Glutamatergic neuron (in vitro differentiated cells): Measurements from ENCODE around the gene CHD3. TPM values are rescaled to one million over a fixed set of nuclear protein-coding genes. Genes with fewer than 3 reads are reported as not detected.

ENCODE experiments used
- DNase-seq: peaks from one replicate; pipeline ENCODE4 v3.0.0; 2022
- H3K27ac Mint-ChIP-seq: one replicate; pipeline ENCODE4 v1.8.0; 2020; ENCODE audit warnings: mild to moderate bottlenecking, mixed read lengths, inconsistent platforms; ENCODE audit not compliant: unreplicated experiment
- H3K27me3 Mint-ChIP-seq: one replicate; pipeline ENCODE4 v1.8.0; 2020; ENCODE audit warnings: mild to moderate bottlenecking, moderate library complexity, mixed read lengths, inconsistent platforms; ENCODE audit not compliant: unreplicated experiment
- H3K36me3 Mint-ChIP-seq: one replicate; pipeline ENCODE4 v1.8.0; 2020; ENCODE audit warnings: mild to moderate bottlenecking, mixed read lengths, inconsistent platforms; ENCODE audit not compliant: unreplicated experiment
- H3K4me1 Mint-ChIP-seq: one replicate; pipeline ENCODE4 v1.8.0; 2020; ENCODE audit warnings: mild to moderate bottlenecking, low read depth, mixed read lengths, inconsistent platforms; ENCODE audit not compliant: unreplicated experiment
- H3K4me3 Mint-ChIP-seq: one replicate; pipeline ENCODE4 v1.8.0; 2020; ENCODE audit warnings: mild to moderate bottlenecking, mixed read lengths, inconsistent platforms; ENCODE audit not compliant: unreplicated experiment
- H3K9me3 Mint-ChIP-seq: one replicate; pipeline ENCODE4 v1.8.0; 2020; ENCODE audit warnings: mild to moderate bottlenecking, moderate library complexity, mixed read lengths, inconsistent platforms; ENCODE audit not compliant: unreplicated experiment
- total RNA-seq: library from RNA; stranded (reverse); fragmentation: NEBNext Ultra II Directional; extraction: Animal tissue kit (Norgen Biotek cat#: 25700); gene quantifications from one replicate; pipeline ENCODE4 v1.2.1, GENCODE V29; 2021; ENCODE audit not compliant: unreplicated experiment
- TF ChIP-seq, protein P1 (sequence below): fragments of 200-600 bp; sonication (generic); IDR thresholded peaks from one replicate; pipeline ENCODE4 v1.5.0; 2021; ENCODE audit not compliant: partially characterized antibody, unreplicated experiment

Gene CHD3
- total RNA-seq, 1 donor from 2014 or later = 129 TPM

DNA sequence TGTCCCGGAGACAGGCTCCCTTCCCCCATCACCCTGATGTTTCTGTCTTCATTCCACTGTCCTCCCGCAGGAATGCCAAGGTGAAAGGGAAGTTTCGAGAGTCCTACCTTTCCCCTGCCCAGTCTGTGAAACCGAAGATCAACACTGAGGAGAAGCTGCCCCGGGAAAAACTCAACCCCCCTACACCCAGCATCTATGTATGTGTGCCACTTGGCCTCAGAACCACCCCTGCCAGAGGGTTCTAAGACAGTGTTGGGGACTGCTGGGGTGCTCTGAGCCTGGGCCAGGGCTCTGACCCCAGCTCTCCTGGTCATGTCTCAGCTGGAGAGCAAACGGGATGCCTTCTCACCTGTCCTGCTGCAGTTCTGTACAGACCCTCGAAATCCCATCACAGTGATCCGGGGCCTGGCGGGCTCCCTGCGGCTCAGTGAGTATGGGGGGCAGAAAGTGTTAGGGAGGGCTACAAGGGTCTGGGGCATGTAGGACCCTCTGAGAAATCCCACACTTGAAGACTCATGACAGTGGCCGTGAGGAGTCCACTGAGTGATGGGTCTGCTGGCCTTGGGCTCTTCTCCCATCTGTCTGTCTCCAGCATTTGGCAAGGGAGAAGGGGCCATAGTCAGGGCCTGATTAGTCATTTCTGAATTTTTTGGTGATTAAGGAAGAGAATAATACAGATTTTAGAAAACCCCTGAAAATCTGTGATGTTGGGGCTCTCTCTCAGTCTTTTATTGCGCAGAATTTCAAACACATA is 38.7 kb upstream of the CHD3 start:
- Mint-ChIP-seq H3K27ac (no peak overlapping the region), H3K36me3 (no peaks in the 10 kb centered on the region), H3K9me3 (peaks cover 16% of the 10 kb centered on the region), H3K27me3 (peaks cover 24% of the 10 kb centered on the region), H3K4me3 (no peak overlapping the region), H3K4me1 (peaks cover 13% of the 10 kb centered on the region)
- TF ChIP-seq, protein P1, sequence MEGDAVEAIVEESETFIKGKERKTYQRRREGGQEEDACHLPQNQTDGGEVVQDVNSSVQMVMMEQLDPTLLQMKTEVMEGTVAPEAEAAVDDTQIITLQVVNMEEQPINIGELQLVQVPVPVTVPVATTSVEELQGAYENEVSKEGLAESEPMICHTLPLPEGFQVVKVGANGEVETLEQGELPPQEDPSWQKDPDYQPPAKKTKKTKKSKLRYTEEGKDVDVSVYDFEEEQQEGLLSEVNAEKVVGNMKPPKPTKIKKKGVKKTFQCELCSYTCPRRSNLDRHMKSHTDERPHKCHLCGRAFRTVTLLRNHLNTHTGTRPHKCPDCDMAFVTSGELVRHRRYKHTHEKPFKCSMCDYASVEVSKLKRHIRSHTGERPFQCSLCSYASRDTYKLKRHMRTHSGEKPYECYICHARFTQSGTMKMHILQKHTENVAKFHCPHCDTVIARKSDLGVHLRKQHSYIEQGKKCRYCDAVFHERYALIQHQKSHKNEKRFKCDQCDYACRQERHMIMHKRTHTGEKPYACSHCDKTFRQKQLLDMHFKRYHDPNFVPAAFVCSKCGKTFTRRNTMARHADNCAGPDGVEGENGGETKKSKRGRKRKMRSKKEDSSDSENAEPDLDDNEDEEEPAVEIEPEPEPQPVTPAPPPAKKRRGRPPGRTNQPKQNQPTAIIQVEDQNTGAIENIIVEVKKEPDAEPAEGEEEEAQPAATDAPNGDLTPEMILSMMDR = no peak
- DNase-seq = no peak

DNA sequence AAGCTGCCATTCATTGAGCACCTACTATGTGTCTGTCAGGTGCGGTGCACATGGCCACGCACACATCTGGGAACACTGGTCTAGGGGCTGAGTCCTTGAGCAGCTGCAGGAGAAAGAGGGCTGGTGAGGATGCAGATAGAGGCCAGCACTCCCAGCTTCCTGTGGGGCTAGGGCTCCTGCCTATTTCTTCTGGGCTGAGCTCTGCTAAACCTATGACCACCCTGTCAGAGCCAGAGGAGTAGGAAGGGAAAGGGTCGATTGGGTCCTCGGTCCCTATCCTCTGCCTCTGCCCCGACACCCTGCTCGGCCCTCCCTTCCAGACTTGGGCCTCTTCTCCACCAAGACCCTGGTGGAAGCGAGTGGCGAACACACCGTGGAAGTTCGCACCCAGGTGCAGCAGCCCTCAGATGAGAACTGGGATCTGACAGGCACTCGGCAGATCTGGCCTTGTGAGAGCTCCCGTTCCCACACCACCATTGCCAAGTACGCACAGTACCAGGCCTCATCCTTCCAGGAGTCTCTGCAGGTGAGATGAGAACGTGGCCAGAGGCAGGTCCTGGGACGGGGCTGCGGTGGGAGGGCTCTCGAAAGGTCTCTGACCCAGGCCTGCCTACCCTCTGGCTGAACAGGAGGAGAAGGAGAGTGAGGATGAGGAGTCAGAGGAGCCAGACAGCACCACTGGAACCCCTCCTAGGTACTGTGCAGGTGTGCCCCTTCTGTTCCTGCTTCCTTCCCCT is 37.7 kb upstream of the CHD3 start:
- no peak overlapping the region for H3K27ac Mint-ChIP-seq
- TF ChIP-seq, protein P1 = no peak
- H3K9me3 Mint-ChIP-seq = peaks cover 18% of the 10 kb centered on the region
- peaks cover 27% of the 10 kb centered on the region for H3K27me3 Mint-ChIP-seq
- peaks cover 16% of the 10 kb centered on the region for H3K4me1 Mint-ChIP-seq
- DNase-seq = no peak
- no peaks in the 10 kb centered on the region for H3K36me3 Mint-ChIP-seq
- H3K4me3 Mint-ChIP-seq = no peak overlapping the region

DNA sequence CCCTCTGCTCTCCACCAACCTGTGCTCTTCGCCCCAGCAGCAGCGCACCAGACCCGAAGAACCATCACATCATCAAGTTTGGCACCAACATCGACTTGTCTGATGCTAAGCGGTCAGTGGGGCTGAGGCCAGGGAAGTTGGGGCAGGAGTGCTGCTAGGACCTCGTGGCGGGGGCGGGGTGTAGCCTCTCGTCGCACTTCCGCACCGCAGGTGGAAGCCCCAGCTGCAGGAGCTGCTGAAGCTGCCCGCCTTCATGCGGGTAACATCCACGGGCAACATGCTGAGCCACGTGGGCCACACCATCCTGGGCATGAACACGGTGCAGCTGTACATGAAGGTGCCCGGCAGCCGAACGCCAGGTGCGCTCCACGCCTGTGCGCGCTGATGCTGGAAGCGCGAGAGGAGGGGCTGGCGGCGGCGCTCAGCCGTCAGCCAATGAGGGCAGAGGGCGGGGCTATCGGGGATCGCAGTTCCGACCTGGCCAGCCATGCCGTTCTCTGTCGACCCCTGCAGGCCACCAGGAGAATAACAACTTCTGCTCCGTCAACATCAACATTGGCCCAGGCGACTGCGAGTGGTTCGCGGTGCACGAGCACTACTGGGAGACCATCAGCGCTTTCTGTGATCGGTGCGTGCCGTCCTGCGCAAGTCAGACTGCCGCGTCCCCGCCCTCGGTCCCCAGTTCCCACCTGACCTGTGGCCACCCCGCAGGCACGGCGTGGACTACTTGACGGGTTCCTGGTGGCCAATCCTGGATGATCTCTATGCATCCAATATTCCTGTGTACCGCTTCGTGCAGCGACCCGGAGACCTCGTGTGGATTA is 36.9 kb upstream of the CHD3 start:
- Mint-ChIP-seq H3K4me1 (peaks cover 18% of the 10 kb centered on the region), H3K27me3 (peaks cover 31% of the 10 kb centered on the region), H3K36me3 (no peaks in the 10 kb centered on the region), H3K4me3 (no peak overlapping the region), H3K27ac (no peak overlapping the region), H3K9me3 (peaks cover 20% of the 10 kb centered on the region)
- peak; percentile 94 for DNase-seq
- TF ChIP-seq, protein P1 = peak; percentile 98

DNA sequence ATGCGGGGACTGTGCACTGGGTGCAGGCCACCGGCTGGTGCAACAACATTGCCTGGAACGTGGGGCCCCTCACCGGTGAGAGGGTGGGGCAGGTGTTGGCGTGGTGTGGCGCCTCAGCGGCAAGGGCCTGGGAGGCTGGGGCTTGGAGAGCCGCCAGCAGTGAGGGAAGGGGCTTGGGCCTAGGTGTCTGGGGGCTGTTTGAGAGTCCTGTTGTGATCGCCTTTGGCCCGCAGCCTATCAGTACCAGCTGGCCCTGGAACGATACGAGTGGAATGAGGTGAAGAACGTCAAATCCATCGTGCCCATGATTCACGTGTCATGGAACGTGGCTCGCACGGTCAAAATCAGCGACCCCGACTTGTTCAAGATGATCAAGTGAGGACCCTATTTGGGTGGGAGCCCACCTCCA is 36.3 kb upstream of the CHD3 start:
- no peaks in the 10 kb centered on the region for H3K36me3 Mint-ChIP-seq
- peak overlapping the region; percentile 57 for H3K4me3 Mint-ChIP-seq
- DNase-seq = no peak
- peaks cover 31% of the 10 kb centered on the region for H3K27me3 Mint-ChIP-seq
- no peak overlapping the region for H3K27ac Mint-ChIP-seq
- peaks cover 19% of the 10 kb centered on the region for H3K9me3 Mint-ChIP-seq
- peaks cover 18% of the 10 kb centered on the region for H3K4me1 Mint-ChIP-seq
- TF ChIP-seq, protein P1 = no peak
